GM18907 (cell line): ENCODE results near the gene TMEM144.

Experiments used
- ATAC-seq: cut with Tn5 transposase; IDR thresholded peaks from one replicate; pipeline ENCODE4 v1.9.1; 2021; ENCODE audit warnings: mild to moderate bottlenecking, moderate library complexity; ENCODE audit not compliant: unreplicated experiment

Gene TMEM144

DNA sequence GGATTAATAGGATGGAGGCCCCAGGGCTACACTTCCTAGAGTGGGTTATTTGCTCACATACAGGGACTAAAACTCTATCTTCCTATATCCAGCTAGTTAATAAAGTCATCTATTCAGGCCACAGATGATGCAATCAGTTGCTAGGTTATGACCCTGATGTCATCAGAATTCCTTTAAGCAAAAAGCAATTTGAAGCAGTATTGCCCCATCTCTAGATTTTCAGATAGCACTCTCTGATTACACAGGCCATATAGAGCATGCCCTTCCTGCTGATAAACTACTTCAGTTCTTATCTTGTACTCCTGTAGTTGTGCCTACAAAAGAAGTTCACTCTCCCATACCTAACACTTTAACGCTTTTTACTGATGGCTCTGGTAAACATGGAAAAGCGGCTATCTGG, 84.8 kb downstream of the TMEM144 start:
- ATAC-seq, result no peak

DNA sequence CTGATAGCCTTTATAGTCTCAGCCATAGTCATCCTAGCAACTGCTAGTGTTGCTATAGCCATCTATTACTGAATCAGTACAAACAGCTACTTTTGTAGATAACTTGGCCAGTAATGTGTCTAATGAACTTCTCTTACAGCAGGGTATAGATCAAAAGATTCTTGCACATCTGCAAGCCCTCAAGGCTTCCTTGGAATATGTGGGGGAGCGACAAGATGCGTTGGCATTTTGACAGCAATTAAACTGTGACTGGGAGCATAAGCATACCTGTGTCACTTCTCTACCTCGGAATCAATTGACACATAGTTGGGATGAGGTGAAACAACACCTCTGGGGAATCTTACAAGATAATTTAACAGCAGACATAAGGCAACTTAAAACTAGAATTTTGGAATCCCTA, 87.6 kb downstream of the TMEM144 start:
- no peak for ATAC-seq

DNA sequence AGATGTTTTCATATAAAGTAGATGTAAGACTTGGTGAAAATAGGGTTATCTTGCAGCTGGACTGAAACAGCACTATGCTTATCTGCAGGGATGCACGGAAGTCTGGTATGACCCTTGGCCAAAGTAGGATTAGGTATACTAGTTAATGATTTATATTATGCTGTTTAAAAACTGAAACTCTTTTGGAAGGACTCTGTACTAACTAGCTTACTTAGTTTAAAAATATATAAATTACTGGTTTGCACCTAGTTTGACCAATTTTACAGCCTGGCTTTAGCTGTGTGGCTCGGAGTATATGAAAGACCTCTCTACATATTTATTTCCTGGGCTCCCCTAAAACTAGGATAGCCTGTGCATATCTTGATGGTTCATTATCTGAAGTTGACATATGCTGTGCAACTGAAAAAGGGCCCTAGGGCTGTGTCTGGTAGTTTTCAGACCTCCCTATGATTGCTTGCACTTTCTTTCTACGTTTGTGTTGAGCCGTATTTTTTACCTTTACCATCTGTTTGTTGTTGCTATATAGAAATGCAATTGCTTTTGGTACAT, 89.2 kb downstream of the TMEM144 start:
- no peak for ATAC-seq

DNA sequence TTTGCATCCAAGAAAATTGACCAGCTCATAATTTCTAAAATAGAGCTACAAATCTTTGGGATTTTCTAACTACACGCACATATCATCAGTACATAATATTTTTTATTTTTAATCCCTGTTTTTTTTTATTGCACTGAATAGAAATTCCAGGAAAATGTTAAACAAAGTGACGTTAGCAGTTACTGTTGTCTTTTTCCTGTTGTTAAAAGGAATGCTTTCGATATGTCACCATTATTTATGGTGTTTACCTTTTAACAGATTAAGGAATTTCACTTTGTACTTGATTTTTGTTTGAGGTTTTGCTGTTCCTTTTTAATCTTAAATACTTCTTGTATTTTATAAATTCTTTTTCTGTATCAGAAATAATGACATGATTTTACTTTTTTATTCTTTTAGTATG, 89.7 kb downstream of the TMEM144 start:
- no peak for ATAC-seq

DNA sequence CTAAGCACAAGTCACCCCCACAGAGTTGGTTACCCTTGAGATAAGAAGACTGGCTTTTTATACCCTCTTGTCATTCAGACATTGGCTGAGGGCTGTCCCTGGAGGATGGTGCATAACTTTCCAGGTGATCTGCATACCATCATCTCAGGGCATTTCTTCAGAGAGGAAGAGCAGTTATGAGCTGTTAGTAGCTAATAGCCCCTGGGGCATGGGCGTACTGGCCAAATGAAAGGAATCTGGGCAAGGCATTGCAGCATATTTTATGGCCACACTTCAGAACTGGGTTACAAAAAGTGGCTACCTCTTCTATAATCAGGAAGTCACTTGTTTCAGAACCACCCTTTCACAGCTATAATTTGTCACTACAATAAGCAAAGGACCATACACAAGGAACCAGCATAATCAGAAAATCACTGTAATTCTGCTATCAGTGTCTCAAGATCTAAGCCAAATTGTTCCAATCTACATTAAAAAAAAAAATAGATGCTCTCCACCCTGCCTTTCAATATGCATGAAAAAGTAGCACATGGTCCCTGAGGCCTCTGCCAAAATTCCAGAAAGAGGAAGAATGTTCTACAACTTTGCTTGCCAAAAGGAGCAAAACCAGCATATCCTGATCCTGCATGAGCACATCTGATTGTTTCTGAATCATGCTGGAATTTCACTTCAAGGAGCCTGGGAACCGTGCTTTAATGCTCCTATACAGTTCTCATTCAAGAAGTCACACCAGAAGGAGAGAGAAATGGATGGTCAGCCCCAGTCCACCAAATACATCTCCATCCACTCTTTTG, 92.0 kb downstream of the TMEM144 start:
- ATAC-seq, result no peak

DNA sequence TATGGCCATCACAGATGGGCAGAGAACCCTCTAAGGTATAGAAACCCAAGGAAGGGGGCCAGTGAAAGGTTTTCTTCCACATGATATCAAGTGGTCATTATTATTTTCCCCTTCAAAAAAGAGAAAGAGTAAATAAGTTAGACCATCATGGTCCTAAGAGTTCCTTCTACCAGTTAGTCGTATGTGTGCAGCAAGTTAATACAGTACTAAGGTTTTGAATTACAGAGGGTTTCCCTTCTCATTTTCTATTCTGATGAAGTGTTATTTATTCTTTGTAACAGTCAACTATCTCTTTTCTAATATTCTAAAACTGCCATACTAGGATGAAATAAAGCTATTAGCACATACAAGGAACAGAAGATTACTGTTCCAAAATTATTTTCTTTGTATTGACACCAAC, 94.4 kb downstream of the TMEM144 start:
- no peak for ATAC-seq
